NCI-H526 treated with DMSO at 0.1 percent for 48 hours (cell line): ENCODE data around the gene PPP2R5B.
"Not testable (repeated sequence)": the region's sequence is repeated elsewhere in the genome, so short reads cannot be mapped to it uniquely, and the experiment has no call there.

ENCODE experiments used
- DNase-seq: peaks from one replicate; lab custom pipeline; 2025; lab: John Stamatoyannopoulos, UW

PPP2R5B gene

GRCh38 chr11:64983339-64983738 is 58.9 kb downstream of the PPP2R5B start:
- DNase-seq: not testable (repeated sequence)
